PC-3 (cell line): ENCODE data around the gene ARHGAP26. TPM values are rescaled to one million over a fixed set of nuclear protein-coding genes. Genes with fewer than 3 reads are reported as not detected.

Experiments used
- ATAC-seq: fragments of 200-7000 bp; cut with Tn5 transposase; 2 replicates; pipeline ENCODE4 v1.9.1; 2020; ENCODE audit warnings: mild to moderate bottlenecking, moderate library complexity
- BruUV-seq: library from RNA; stranded (reverse); fragments of 400-500 nt; replicated peaks from 2 replicates; lab custom pipeline; 2021; lab: Mats Ljungman, UMichigan
- CTCF ChIA-PET: fragments of 300-600 bp; sonication (Branson Sonifier 250); formaldehyde crosslinking; loops from one replicate; lab custom pipeline; 2022; ENCODE audit warnings: antibody characterized with exemption; lab: Charles Lee
- POLR2A ChIA-PET: fragments of 300-600 bp; sonication (Branson Sonifier 250); formaldehyde crosslinking; loops from one replicate; lab custom pipeline; 2022; ENCODE audit warnings: antibody characterized with exemption; ENCODE audit not compliant: unreplicated experiment; lab: Charles Lee
- DNase-seq: peaks from one replicate; pipeline ENCODE4 v3.0.0-alpha.2; 2015
- H2AFZ ChIP-seq: fragments of 300-600 bp; sonication (generic); 2 replicates; pipeline ENCODE4 v1.6.0; 2016; ENCODE audit warnings: antibody characterized with exemption, low read length
- H3F3A ChIP-seq: fragments of 300-600 bp; sonication (generic); one replicate; pipeline ENCODE4 v1.6.0; 2017; ENCODE audit warnings: antibody characterized with exemption, low read length, control low read depth, mild to moderate bottlenecking; ENCODE audit not compliant: unreplicated experiment
- H3K27ac ChIP-seq: fragments of 300-600 bp; sonication (generic); 2 replicates; pipeline ENCODE4 v1.5.1; 2016; ENCODE audit warnings: mild to moderate bottlenecking, low read length
- H3K27me3 ChIP-seq: fragments of 300-600 bp; sonication (generic); 2 replicates; pipeline ENCODE4 v1.6.1; 2016; ENCODE audit warnings: low read length, mixed read lengths
- H3K36me3 ChIP-seq: fragments of 300-600 bp; sonication (generic); 2 replicates; pipeline ENCODE4 v1.6.1; 2016; ENCODE audit warnings: low read depth, mixed run types, low read length, mixed read lengths
- H3K4me1 ChIP-seq: fragments of 300-600 bp; sonication (generic); 2 replicates; pipeline ENCODE4 v1.5.1; 2016; ENCODE audit warnings: low read length; ENCODE audit not compliant: insufficient read depth
- H3K4me2 ChIP-seq: fragments of 300-600 bp; sonication (generic); 2 replicates; pipeline ENCODE4 v1.6.0; 2016; ENCODE audit warnings: low read length
- H3K4me3 ChIP-seq: fragments of 300-600 bp; sonication (generic); 2 replicates; pipeline ENCODE4 v1.5.1; 2016; ENCODE audit warnings: mild to moderate bottlenecking, low read length, mixed read lengths
- H3K79me2 ChIP-seq: fragments of 300-600 bp; sonication (generic); 2 replicates; pipeline ENCODE4 v1.6.1; 2017; ENCODE audit warnings: low read length, mixed read lengths
- H3K9ac ChIP-seq: fragments of 300-600 bp; sonication (generic); 2 replicates; pipeline ENCODE4 v1.6.0; 2016; ENCODE audit warnings: mild to moderate bottlenecking, low read length
- H3K9me2 ChIP-seq: fragments of 300-600 bp; sonication (generic); replicated peaks from 2 replicates; pipeline ENCODE4 v1.6.1; 2016; ENCODE audit warnings: mixed run types, low read length, mixed read lengths
- H3K9me3 ChIP-seq: fragments of 300-600 bp; sonication (generic); 2 replicates; pipeline ENCODE4 v1.6.1; 2016; ENCODE audit warnings: low read length, mixed read lengths
- H4K20me1 ChIP-seq: fragments of 300-600 bp; sonication (generic); 2 replicates; pipeline ENCODE4 v1.6.1; 2016; ENCODE audit warnings: low read length, mixed read lengths
- EZH2 ChIP-seq: fragments of 300-600 bp; sonication (generic); IDR thresholded peaks from one replicate; pipeline ENCODE4 v1.6.1; 2017; ENCODE audit warnings: antibody characterized with exemption, mild to moderate bottlenecking, low read length; ENCODE audit not compliant: unreplicated experiment
- EZH2phosphoT487 ChIP-seq: fragments of 300-600 bp; sonication (generic); IDR thresholded peaks from 2 replicates; pipeline ENCODE4 v1.6.1; 2018; ENCODE audit warnings: mild to moderate bottlenecking, antibody characterized with exemption, low read length, borderline replicate concordance
- intact Hi-C: fragments of 100-400 bp; cut with micrococcal nuclease; formaldehyde crosslinking; loops from 2 replicates; pipeline ENCODE4 v1.9.0; 2023
- total RNA-seq: library from RNA; depleted of rRNA; stranded (reverse); fragments of >200 nt; gene quantifications from 2 replicates; pipeline ENCODE4 v1.2.3, GENCODE V29; 2014
- TF ChIP-seq, protein P1 (sequence below): fragments of 300-600 bp; sonication (generic); conservative IDR thresholded peaks from 2 replicates; pipeline ENCODE4 v1.5.1; 2017; ENCODE audit warnings: antibody characterized with exemption, low read depth, mild to moderate bottlenecking, low read length

Gene ARHGAP26
- total RNA-seq, 1 experiment from 2014 or later, result 11.7 TPM

GRCh38 chr5:143101121-143101520 is 330.9 kb downstream of the ARHGAP26 start:
- DNase-seq (no peak), ATAC-seq (no peak)
- H3F3A ChIP-seq, result no peaks in the 10 kb centered on the region
- no peaks in the 10 kb centered on the region for H3K27me3 ChIP-seq
- ChIA-PET POLR2A (no interaction called here), CTCF (no interaction called here)
- no peak overlapping the region for H3K9ac ChIP-seq
- H3K9me3 ChIP-seq, result no peaks in the 10 kb centered on the region
- no peak for TF ChIP-seq EZH2
- TF ChIP-seq, protein P1, sequence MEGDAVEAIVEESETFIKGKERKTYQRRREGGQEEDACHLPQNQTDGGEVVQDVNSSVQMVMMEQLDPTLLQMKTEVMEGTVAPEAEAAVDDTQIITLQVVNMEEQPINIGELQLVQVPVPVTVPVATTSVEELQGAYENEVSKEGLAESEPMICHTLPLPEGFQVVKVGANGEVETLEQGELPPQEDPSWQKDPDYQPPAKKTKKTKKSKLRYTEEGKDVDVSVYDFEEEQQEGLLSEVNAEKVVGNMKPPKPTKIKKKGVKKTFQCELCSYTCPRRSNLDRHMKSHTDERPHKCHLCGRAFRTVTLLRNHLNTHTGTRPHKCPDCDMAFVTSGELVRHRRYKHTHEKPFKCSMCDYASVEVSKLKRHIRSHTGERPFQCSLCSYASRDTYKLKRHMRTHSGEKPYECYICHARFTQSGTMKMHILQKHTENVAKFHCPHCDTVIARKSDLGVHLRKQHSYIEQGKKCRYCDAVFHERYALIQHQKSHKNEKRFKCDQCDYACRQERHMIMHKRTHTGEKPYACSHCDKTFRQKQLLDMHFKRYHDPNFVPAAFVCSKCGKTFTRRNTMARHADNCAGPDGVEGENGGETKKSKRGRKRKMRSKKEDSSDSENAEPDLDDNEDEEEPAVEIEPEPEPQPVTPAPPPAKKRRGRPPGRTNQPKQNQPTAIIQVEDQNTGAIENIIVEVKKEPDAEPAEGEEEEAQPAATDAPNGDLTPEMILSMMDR, result no peak
- no peak for TF ChIP-seq EZH2phosphoT487
- no peaks in the 10 kb centered on the region for H3K36me3 ChIP-seq
- no peaks in the 10 kb centered on the region for H4K20me1 ChIP-seq
- H3K4me1 ChIP-seq, result no peaks in the 10 kb centered on the region
- H3K4me3 ChIP-seq, result no peak overlapping the region
- no peak overlapping the region for H3K4me2 ChIP-seq
- BruUV-seq, result no TSS peak
- H2AFZ ChIP-seq, result no peak overlapping the region
- H3K9me2 ChIP-seq, result no peaks in the 10 kb centered on the region
- no peak overlapping the region for H3K27ac ChIP-seq
- intact Hi-C loops, result loop anchor here (10.0 kb wide), 1 partner anchor 294 kb away; no protein-coding TSS in a partner anchor
- no peaks in the 10 kb centered on the region for H3K79me2 ChIP-seq

GRCh38 chr5:143101725-143102386 is 331.7 kb downstream of the ARHGAP26 start:
- Histone ChIP-seq H3K36me3 (no peaks in the 10 kb centered on the region), H3K4me2 (no peak overlapping the region), H3K27ac (no peak overlapping the region), H3K79me2 (no peaks in the 10 kb centered on the region), H3K4me3 (no peak overlapping the region), H3K27me3 (no peaks in the 10 kb centered on the region), H4K20me1 (no peaks in the 10 kb centered on the region), H2AFZ (no peak overlapping the region), H3K9ac (no peak overlapping the region), H3K9me3 (no peaks in the 10 kb centered on the region), H3K9me2 (no peaks in the 10 kb centered on the region), H3K4me1 (no peaks in the 10 kb centered on the region), H3F3A (no peaks in the 10 kb centered on the region)
- no TSS peak for BruUV-seq
- no peak for ATAC-seq
- intact Hi-C loops, result loop anchor here (10.0 kb wide), 1 partner anchor 293 kb away; no protein-coding TSS in a partner anchor
- POLR2A ChIA-PET, result no interaction called here
- no peak for DNase-seq
- CTCF ChIA-PET, result no interaction called here
- TF ChIP-seq EZH2phosphoT487, result no peak
- TF ChIP-seq, protein P1, result no peak
- TF ChIP-seq EZH2, result no peak

DNA sequence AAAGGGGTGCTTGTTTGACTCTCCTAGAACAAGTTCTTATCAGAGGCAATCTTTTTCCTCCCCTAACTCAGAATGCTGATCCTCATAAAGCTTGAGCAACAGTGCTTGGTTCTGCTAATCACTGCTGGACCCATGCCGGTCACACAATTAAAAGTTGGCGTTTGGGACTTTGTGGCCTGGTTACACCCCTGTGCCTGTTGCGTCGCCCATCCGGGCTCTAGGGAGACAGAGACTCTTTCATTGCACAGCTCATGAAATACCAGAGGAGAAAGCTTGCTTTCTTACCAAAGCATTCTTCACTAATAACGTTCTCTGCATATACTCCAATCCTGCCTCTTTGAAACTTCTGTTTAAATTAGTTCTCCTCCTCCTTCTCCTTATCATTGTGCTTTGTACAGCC is 332.2 kb downstream of the ARHGAP26 start:
- no peaks in the 10 kb centered on the region for H4K20me1 ChIP-seq
- no peaks in the 10 kb centered on the region for H3K36me3 ChIP-seq
- no peak for DNase-seq
- no peak overlapping the region for H3K9ac ChIP-seq
- no peaks in the 10 kb centered on the region for H3F3A ChIP-seq
- TF ChIP-seq EZH2 (no peak), EZH2phosphoT487 (no peak)
- TF ChIP-seq, protein P1, result no peak
- no TSS peak for BruUV-seq
- H3K9me2 ChIP-seq, result no peaks in the 10 kb centered on the region
- H2AFZ ChIP-seq, result no peak overlapping the region
- no peaks in the 10 kb centered on the region for H3K9me3 ChIP-seq
- CTCF ChIA-PET, result no interaction called here
- H3K27me3 ChIP-seq, result no peaks in the 10 kb centered on the region
- POLR2A ChIA-PET, result no interaction called here
- no peak overlapping the region for H3K4me2 ChIP-seq
- ATAC-seq, result no peak
- no peaks in the 10 kb centered on the region for H3K4me1 ChIP-seq
- intact Hi-C loops, result loop anchor here (10.0 kb wide), 1 partner anchor 292 kb away; no protein-coding TSS in a partner anchor
- no peak overlapping the region for H3K27ac ChIP-seq
- no peak overlapping the region for H3K4me3 ChIP-seq
- H3K79me2 ChIP-seq, result no peaks in the 10 kb centered on the region
